GM12874 (cell line): Measurements from ENCODE around the gene PFN2.

Source experiments
- TF ChIP-seq, protein P1 (sequence below): IDR thresholded peaks from 2 replicates; pipeline ENCODE4 v1.5.1; 2011; ENCODE audit warnings: low read depth, mild to moderate bottlenecking, control low read depth, low read length, moderate library complexity; ENCODE audit not compliant: insufficient read depth

PFN2 gene

DNA sequence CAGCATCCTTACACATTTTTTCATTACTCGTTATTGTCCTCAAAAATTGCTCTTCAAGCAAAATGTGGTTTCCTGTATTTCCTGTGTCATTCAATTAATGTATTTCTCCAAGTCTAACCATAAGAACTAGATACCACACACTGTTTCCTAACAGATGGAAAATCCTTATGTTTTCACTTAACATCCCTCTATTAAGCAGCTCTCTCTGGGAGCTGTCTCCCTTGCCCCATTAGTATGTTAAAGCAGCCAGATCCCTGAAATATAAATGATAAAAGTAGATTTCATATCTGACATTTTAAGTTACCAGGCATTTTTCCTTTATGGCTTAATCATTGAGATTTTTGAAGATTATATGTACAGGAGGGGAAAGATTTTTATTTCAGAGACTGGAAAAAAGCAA is 15.9 kb downstream of the PFN2 start:
- TF ChIP-seq, protein P1, sequence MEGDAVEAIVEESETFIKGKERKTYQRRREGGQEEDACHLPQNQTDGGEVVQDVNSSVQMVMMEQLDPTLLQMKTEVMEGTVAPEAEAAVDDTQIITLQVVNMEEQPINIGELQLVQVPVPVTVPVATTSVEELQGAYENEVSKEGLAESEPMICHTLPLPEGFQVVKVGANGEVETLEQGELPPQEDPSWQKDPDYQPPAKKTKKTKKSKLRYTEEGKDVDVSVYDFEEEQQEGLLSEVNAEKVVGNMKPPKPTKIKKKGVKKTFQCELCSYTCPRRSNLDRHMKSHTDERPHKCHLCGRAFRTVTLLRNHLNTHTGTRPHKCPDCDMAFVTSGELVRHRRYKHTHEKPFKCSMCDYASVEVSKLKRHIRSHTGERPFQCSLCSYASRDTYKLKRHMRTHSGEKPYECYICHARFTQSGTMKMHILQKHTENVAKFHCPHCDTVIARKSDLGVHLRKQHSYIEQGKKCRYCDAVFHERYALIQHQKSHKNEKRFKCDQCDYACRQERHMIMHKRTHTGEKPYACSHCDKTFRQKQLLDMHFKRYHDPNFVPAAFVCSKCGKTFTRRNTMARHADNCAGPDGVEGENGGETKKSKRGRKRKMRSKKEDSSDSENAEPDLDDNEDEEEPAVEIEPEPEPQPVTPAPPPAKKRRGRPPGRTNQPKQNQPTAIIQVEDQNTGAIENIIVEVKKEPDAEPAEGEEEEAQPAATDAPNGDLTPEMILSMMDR, result no peak

DNA sequence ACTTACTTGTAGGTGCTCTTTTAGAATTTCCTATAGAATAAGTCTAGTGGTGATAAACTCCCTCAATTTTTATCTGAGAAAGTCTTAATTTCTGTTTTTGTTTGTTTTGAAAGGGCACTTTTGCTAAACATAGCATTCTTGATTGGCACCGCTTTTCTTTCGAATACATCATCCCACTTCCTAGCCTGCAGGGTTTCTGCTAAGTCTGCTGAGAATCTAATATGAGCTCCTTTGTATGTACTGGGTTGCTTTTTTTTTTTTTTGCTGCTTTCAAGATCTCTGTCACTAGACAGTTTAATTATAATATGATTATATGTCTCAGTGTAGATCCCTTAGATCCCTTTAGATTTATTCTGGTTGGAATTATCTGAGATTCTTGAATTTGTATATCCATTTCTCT is 21.5 kb downstream of the PFN2 start:
- TF ChIP-seq, protein P1, result no peak

DNA sequence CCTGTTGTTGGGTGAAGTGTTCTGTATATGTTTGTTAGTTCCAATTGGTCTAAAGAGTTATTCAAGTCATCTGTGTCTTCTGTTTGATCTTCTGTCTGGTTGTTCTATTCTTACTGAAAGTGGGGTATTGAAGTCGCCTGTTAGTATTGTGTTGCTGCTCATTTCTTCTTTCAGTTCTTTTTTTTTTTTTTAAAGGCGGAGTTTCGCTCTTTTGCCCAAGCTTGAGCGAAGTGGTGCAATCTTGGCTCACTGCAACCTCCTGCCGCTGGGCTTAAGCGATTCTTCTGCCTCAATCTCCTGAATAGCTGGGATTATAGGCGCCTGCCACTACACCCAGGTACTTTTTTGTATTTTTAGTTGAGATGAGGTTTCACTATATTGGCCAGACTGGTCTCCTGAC is 23.5 kb downstream of the PFN2 start:
- TF ChIP-seq, protein P1, result no peak

DNA sequence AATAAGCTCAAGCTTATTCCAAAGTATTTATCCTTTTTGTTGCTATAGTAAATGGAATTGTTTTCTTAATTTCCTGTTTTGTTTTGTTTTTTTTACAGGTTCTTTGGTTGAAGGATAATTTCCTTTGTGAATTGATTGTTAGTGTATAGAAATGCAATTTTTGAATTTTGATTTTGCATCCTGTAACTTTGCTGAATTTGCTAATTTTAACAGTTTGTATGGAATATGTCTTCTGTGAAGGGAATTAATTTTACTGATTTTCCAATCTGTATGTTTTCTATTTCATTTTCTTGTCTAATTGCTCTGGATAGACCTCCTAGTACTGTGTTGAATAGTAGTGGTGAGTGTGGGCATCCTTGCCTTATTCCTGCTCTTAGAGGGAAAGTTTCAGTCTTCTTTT is 28.3 kb downstream of the PFN2 start:
- TF ChIP-seq, protein P1, result no peak

DNA sequence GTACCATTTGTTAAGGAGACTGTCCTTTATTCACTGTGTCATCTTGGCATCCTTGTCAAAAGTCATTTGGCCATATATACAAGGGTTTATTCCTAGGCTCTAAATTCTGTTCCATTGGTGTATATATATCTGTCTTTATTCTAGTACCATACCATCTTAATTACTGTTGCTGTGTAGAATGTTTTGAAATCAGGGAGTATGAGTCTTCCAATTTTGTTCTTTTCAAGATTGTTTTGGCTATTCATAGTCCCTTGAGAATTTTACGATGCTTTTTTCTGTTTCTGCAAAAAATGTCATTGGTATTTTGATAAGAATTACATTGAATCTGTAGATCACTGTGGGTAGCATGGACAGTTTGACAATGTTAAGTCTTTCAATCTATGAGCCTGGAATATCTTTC is 28.7 kb downstream of the PFN2 start:
- TF ChIP-seq, protein P1, result no peak

DNA sequence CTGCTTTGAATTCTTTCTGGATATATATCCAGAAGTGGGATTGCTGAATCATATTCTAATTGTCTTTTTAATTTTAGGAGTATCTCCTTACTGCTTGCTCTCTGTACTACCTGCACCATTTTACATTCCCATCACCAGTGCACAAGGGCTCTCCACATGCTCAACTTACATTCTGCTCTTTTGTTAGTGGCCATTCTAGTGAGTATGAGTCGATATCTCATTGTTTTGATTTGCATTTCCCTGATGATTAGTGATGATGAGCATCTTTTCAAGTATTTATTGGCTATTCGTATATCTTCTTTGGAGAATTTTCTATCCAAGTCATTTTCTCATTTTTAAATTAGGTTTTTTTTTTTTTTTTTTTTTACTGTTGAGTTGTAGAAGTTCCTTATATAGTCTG is 29.5 kb downstream of the PFN2 start:
- TF ChIP-seq, protein P1, result no peak

DNA sequence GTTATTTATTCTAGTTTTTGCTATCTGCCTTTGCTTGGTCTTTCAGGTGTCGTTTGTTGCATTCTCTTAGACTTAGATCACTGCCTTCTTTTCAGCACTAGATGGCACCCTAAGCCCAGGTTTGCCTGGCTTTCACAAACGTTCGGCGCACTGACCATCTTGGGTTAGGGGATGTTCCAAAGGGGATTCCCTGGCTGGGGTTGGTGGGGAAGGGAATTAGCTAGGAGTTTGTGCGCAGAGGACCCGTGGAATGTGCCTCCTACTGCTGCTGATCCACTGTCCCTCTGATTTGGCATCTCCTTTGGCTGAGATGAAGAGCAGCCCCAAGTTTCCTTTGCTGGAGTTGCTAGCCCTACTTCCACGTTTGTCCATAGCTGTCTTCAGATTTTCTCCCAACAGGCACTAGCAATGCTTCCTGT is 33.9 kb downstream of the PFN2 start:
- TF ChIP-seq, protein P1, result peak; percentile 69

DNA sequence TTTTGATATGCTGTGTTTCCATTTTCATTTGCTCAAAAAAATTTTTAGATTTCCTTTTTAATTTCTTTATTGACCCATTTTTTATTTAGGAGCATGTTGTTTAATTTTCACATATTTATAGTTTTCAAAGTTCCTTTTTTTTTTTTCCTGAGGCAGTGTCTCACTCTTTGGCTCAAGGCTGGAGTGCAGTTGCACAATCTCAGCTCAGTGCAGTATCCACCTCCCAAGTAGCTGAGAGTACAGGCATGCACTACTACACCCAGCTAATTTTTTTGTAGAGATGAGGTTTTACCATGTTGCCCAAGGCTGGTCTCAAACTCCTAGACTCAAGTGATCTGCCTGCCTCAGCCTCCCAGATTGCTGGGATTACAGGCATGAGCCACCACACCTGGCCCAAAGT is 36.2 kb downstream of the PFN2 start:
- TF ChIP-seq, protein P1, result no peak
